IPS-18c (cell line): ENCODE data around the gene CIP2A.
A peak's percentile ranks its signal among the peaks of the same experiment; 100 is the strongest.
"Not testable (repeated sequence)": the region's sequence is repeated elsewhere in the genome, so short reads cannot be mapped to it uniquely, and the experiment has no call there.

Experiments used
- H3K4me3 ChIP-seq: 2 replicates; pipeline ENCODE4 v1.7.0; 2013; ENCODE audit warnings: low read depth, mild to moderate bottlenecking, low read length, moderate library complexity; ENCODE audit not compliant: insufficient read depth
- H3K9me3 ChIP-seq: one replicate; pipeline ENCODE4 v1.6.1; 2013; ENCODE audit warnings: mild to moderate bottlenecking, low read length, moderate library complexity; ENCODE audit not compliant: control insufficient read depth, insufficient read depth

CIP2A gene

DNA sequence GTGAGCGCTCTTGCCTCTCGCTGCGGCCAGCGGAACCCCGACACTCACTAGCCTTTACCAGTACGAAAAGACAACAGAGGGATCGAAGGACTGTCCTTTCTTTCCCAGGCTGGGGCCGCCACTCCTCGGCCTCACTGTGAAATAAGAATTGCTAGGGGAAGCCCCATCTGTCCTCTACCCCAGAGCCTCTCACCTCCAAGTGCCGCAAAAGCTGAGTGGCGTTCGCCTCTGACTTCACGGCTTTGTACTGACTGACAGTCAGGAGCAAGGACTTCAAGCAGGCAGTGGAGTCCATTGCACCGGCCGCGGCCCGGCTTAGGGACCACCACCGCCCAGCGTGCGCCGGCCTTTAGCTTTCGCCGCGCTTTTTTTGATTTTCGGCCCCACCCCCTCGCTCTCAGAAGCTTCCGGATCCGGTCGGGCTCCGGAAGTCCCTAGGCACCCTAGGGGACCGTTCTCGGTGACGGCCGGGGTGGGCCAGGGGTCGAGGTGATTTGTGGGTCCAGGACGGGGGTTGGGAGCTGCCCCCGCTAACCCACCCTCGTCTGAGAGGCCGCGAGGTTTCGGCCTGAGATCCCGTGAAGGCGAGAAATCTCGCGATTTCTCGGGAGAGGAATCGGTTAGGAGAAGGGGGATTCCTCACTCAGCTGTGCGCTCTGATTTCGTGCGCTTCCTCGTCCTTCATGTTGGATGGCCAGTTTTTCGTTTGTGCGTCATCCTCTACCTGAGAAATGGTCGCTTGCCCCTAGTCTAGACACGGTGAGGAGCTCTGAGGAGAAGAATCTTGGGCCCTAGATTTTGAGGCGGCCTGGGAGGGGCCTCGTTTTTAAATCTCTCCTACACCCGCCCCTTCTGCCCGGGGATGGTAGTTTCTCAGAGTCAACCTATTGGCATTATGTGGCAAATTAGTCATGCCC is at the start of gene CIP2A, which contains the start of gene DZIP3:
Gene CIP2A (minus strand): TSS at position 358 of the 917 bp plus-strand sequence. CDS start 63 bp downstream, at position 295.
Gene DZIP3 (plus strand): TSS at position 642 of the 917 bp plus-strand sequence. CDS start 15,685 bp downstream, outside the sequence.
- Histone ChIP-seq H3K9me3 (no peaks in the 10 kb centered on the region), H3K4me3 (peak within 1 kb of the TSS; percentile 94)

DNA sequence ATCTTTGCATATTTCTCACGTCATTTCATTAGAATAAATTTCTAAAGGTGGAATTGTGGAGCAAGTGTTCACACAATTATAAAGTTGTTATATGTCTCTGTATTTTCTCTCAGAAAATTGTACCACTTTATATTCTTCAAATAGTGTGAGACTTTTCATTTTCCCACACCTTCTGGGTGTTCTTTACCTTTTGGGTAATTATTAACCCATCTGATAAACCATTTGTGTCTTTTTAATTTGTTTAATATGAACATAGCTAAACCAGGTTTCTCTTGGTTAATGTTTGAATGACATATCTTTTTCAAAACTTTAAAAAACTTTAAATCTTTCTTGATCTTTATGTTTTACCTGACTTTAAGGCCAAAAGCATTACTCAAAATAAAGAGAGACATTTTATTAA is 40.7 kb upstream of the CIP2A start:
- Histone ChIP-seq H3K9me3 (no peaks in the 10 kb centered on the region), H3K4me3 (no peak overlapping the region)

DNA sequence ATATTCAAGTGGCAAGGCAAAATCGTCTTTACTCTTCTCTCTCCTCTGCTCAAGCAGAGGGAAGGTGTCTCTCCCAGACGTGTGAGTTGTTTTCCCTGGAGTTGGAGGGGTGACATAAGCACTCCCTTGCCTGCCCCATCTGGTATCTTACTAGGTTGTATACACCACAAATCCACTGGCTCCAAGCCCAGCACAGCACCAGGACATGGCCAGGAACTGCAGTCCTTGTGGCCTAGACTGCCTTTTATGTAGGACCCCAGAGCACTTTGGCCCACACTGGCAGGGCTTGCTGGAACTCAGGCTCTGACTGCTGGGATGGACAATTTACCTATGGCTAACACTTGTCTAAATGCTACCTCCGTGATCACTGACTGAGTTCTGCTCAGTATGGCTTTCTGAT is 34.3 kb upstream of the CIP2A start:
- no peak overlapping the region for H3K4me3 ChIP-seq
- H3K9me3 ChIP-seq: no peaks in the 10 kb centered on the region

DNA sequence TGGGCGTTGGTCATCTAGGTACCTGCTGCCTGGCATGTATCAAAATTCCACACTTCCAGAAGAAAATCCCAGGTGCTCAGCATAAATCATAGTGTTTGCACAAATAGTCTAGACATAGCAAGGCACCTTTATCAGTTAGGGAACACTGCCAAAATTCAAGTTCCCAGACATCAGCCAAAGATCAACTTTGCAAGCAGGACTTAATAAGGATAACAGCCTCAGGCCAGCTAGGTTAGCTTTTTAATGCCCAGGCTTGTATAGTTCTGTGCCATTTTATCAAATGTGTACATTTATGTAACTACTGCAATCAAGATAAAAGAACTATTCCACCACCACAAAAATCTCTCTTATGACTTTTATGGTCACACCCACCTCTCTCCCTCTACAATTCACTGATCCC is 31.0 kb upstream of the CIP2A start:
- Histone ChIP-seq H3K9me3 (no peaks in the 10 kb centered on the region), H3K4me3 (no peak overlapping the region)

DNA sequence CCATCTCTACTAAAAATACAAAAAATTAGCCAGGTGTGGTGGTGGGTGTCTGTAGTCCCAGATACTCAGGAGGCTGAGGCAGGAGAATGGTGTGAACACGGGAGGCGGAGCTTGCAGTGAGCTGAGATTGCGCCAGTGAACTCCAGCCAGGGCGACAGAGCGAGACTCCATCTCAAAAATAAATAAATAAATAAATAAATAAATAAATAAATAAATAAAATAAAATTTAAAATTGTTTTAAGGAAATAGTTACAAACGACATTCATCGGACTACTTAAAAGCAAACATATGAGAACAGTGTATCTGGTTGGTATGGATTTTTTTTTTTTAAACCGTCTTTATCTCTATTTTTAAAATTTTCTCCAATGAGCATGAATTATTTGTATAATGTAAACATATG is 26.9 kb upstream of the CIP2A start:
- H3K4me3 ChIP-seq, H3K9me3 ChIP-seq: not testable (repeated sequence)

DNA sequence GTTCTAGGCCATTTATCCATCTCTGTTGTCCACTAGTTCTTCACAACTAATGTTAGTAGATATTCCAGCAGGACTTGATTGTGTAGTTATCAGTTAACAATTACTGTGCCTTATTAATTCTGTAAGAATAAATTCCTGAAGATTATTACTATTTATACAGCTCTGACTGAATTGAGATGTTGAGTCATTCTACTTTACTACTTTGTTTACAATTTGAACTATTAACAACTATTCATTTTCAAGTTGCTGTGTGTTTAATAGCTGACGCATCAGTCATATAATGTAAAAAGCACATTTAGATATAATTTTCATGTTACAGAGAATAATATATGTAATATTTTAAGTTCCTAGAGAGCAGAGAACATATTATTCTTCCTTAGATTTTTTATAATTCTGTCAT is 21.4 kb upstream of the CIP2A start:
- Histone ChIP-seq H3K4me3 (no peak overlapping the region), H3K9me3 (no peaks in the 10 kb centered on the region)

DNA sequence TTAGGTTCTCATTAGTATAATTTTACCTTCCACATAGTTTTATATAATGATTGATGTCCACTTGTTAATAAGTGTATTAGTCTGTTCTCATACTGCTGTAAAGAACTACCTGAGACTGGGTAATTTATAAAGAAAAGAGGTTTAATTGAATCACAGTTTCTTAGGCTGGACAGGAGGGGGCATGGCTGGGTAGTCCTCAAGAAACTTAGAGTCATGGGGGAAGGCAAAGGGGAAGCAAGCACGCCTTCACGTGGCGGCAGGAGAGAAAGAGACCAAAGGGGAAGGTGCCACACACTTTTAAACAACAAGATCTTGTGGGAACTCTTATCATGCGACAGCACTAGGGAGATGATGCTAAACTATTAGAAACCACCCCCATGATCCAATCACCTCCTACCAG is 19.5 kb upstream of the CIP2A start:
- H3K4me3 ChIP-seq: no peak overlapping the region

DNA sequence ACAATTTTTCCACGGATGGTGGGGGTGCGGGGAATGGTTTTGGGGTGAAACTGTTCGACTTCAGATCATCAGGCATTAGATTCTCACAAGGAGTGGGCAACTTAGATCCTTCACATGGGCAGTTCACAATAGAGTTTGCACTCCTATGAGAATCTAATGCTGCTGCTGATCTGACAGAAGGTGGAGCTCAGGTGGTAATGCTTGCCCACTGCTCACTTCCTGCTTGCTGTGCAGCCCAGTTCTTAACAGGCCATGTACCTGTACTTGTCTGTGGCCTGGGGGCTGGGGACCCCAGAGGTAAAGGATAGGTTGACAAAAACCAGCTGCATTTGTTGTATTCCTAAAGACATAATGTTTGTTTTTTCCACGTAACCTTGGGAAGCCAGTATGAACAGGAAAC is 16.3 kb upstream of the CIP2A start:
- Histone ChIP-seq H3K4me3 (no peak overlapping the region), H3K9me3 (no peaks in the 10 kb centered on the region)

More for the DNA sequence above, 19.5 kb upstream of the CIP2A start:
- no peaks in the 10 kb centered on the region for H3K9me3 ChIP-seq

DNA sequence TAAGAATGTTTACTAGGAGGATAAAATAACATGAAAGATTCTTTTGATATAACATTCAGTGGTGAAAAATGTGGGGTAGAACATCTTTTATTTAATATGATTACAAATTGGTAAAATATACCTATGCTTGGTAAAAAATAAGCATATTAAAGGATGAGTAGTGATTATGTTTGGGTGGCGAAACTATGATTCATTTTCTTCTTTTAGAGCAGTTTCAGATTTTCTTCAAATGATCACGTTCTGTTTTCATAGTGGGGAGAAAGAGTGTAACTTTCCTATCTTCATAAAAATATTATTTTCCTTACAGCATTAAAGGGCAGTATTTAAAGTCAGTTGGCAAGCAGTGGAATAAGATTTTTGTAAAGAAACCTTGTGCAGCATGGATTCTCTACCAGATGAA is 15.8 kb upstream of the CIP2A start:
- Histone ChIP-seq H3K9me3 (no peaks in the 10 kb centered on the region), H3K4me3 (no peak overlapping the region)

DNA sequence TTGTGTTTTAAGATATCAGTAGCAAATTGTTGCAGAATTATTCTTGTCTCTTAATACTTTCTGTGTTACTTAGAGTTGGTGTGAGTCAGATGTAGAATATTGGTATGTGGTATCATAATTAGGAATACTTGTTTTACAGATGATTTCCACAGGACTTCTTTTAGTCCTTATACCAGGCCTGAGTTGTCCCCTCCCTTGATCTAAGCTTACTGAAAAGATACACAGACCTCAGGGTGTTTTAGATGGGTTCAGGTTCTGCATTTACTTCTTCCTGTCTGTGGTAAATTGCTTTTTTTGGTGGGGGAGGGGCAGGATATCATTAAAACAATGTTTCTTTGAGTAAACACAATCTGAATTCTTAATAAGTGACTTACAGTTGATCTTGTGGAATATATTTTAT is 14.5 kb upstream of the CIP2A start:
- Histone ChIP-seq H3K9me3 (no peaks in the 10 kb centered on the region), H3K4me3 (no peak overlapping the region)

DNA sequence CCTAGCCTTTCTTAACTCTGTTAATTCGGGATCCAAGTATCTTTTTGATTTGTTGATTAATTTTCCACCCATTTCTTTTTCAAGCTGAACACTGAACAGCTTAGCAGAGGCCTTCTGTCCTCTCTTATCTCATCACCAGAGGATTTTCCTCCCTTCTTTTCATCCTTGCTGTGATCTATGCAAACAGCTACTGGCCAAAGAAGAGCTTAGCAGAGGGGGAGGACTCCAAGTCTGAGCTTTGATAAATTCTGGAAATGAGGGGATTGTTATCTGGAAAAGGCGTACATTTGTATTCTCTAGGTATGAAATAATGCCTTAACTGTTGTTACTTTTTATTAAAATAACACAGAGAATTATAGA is 13.7 kb upstream of the CIP2A start:
- Histone ChIP-seq H3K4me3 (no peak overlapping the region), H3K9me3 (no peaks in the 10 kb centered on the region)

DNA sequence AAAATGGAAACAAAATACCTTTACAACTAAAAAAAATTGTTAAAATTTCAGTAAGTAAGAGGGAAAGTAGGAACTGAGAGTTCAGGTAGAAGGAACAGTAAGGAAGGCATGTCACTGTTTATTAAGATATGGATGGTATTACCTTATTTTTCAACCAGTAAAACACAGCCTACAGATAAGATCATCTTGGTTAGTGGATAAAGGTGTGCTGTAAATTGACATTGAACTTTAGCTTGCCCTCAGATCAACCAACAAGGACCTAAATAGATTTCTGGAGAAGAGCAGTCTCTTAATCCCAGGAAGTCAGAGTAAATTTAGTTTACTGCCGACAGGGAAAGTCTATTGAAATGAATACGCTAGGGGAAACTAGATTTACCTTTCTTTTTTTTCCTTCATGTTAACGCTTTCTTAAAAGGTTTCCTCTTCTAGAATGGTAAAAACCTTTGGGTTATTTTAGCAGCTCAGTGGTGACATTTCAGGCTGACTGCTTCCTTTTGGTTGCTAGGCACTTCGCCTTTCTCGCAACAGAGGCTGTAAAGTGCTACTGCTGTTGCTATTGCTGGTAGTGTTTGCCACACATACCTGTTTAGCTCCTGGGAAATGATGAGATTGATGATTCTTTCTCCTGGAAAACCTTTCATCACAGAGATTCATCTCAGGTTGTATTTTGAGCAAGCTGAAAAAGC is 13.2 kb upstream of the CIP2A start:
- Histone ChIP-seq H3K9me3 (no peaks in the 10 kb centered on the region), H3K4me3 (no peak overlapping the region)

DNA sequence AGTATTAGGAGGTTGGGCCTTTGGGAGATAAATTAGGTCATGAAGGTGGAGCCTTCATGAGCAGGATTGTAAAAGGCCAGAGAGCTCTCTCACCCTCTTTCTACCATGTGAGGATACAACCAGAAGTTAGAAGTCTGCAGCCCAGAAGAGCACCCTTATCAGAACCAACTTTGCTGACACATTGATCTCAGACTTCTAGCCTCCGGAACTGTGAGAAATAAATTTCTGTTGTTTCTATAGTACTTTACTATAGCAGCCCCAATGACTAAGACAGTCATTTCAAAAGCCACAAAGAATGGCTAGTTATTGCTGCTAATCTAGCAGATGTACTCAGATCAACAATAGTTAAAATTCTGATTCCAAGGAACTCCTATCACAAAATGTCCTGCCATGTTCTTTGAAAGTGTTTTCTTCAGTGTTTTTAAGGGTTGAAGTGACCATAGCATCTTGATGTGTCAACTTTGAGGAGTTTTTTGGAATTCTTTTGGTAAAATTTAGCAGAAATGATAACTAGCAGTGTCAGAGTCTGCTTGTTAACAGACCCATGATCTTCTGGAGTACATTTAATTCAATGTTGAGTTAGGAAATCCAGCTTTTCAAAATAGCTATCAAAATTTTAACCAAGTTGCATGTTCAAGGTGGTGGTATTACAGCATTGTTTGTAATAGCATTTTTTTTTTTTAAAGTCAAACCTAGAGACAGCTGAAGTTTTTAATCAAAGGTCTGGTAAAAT is 10.6 kb upstream of the CIP2A start:
- Histone ChIP-seq H3K9me3 (no peaks in the 10 kb centered on the region), H3K4me3 (no peak overlapping the region)

DNA sequence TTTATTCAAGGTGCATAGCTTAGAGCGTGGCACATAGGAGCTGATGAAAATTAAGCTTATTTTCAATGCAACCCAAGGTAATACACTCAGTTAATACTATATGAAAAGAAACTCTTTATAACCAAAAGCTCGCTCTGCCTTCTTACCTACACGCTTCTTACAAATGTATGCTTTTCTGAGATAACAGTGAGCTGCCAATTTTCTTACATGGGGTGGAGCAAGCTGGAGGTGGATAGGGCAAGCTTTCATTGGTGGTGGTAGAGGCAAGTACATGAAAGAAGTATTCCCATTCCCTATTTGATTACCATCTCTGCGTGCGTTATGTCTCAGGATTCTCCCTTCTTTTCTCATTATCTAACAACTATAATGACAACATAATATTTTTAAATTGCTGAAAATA is 9.1 kb upstream of the CIP2A start:
- no peak overlapping the region for H3K4me3 ChIP-seq
- H3K9me3 ChIP-seq: no peaks in the 10 kb centered on the region

DNA sequence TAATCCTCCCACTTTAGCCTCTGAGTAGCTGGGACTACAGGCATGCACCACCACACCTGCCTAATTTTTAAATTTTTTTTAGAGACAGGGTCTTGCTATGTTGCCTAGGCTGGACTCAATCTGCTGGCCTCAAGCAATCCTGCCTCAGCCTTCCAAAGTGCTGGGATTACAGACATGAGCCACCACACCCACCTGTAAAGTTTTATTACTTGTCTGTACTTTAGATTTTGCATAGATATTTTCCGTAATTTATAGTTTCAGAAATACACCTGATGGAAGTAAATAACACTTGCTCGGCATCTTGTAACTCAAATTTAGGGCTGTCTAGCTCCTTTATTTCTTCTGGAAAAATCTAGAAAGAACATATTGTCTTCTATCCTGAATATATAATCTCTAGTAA is 6.1 kb upstream of the CIP2A start:
- Histone ChIP-seq H3K9me3 (no peaks in the 10 kb centered on the region), H3K4me3 (no peak overlapping the region)

DNA sequence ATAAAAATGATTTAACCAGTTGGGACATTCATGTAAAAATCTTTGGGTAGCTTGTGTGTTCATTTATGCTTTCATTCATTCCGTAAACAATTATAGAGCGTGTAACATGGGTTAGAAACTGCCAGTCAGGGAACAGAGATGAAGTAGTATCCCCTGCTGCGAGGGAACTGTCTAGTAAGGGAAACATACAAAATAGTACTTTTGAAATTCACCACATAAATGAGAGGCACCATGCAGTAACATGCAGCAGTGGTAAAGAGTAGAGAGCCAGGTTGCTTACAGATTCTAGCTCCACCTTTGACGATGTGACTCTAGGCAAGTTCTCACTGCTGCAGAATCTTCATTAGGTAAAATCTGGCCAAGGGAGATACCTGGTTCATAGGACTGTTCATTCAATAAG is 1.2 kb upstream of the CIP2A start:
- Histone ChIP-seq H3K4me3 (peak overlapping the region; percentile 94), H3K9me3 (no peaks in the 10 kb centered on the region)

DNA sequence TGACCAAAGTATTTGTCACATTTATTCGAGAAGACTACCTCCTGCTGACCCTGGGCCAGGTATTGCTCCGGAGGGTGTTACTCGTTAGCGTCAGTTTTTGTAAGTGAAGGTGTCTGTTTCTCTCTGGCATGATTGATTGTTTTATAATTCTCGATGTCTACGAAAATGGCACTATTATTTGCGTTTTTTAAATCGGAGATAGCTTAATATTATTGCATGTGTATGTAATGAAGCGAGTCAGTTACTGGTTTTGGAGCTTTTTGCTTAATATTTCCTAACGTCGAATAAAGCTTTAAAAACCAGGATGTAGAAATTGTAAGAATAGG is 723 bp upstream of the CIP2A start:
- Histone ChIP-seq H3K4me3 (peak overlapping the region; percentile 94), H3K9me3 (no peaks in the 10 kb centered on the region)

DNA sequence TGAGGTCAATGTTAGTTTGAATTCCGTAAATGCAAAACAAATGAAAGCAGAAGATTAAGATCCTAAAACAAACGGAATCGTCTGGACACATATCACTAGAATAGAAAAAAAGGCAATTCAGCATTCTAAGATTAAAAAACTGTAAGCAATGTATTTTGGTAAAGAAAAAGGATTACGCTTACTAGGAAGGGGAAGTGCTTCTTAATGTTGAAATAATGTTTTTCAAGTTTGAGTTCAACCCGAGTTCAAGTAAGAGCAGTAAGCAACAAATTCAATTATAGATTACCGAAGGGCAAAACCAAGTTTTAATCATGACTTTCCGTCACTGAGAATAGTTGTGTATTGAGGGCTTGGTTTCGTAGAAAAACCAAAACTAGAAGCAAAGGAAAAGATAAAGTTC is 637 bp downstream of the CIP2A start:
- H3K4me3 ChIP-seq: peak overlapping the region; percentile 94
- no peaks in the 10 kb centered on the region for H3K9me3 ChIP-seq
